HFF-Myc (cell line): ENCODE measurements around the gene PCDH15.
"Not testable (repeated sequence)": the region's sequence is repeated elsewhere in the genome, so short reads cannot be mapped to it uniquely, and the experiment has no call there.

Experiments used
- DNase-seq: peaks from one replicate; pipeline ENCODE4 v3.0.0-alpha.2; 2011; ENCODE audit warnings: low read depth; ENCODE audit errors: extremely low read depth
- H3K4me3 ChIP-seq: replicated peaks from 2 replicates; pipeline ENCODE4 v1.5.1; 2011; ENCODE audit warnings: low read depth, mild to moderate bottlenecking, control low read depth, low read length
- CTCF ChIP-seq: IDR thresholded peaks from 2 replicates; pipeline ENCODE4 v1.5.1; 2012; ENCODE audit warnings: mild to moderate bottlenecking, low read depth, low read length, control low read depth; ENCODE audit errors: missing control alignments

The PCDH15 gene

GRCh38 chr10:54554028-54554427 lies 247.0 kb downstream of the PCDH15 start:
- TF ChIP-seq CTCF = no peak
- no peak for DNase-seq
- no peak overlapping the region for H3K4me3 ChIP-seq

GRCh38 chr10:54550016-54550415 lies 251.0 kb downstream of the PCDH15 start:
- no peak for TF ChIP-seq CTCF
- DNase-seq = no peak
- no peak overlapping the region for H3K4me3 ChIP-seq

GRCh38 chr10:54531296-54531695 lies 269.7 kb downstream of the PCDH15 start:
- no peak for DNase-seq
- TF ChIP-seq CTCF = no peak
- no peak overlapping the region for H3K4me3 ChIP-seq

- no peak for DNase-seq
Measured at GRCh38 chr10:54530299-54530698, 270.7 kb downstream of the PCDH15 start.

GRCh38 chr10:54525816-54526215 lies 275.2 kb downstream of the PCDH15 start:
- no peak for DNase-seq
- TF ChIP-seq CTCF = no peak
- H3K4me3 ChIP-seq = no peak overlapping the region

More at GRCh38 chr10:54530299-54530698, 270.7 kb downstream of the PCDH15 start:
- TF ChIP-seq CTCF = no peak
- H3K4me3 ChIP-seq = no peak overlapping the region

GRCh38 chr10:54515244-54515643 lies 285.8 kb downstream of the PCDH15 start:
- not testable (repeated sequence) for DNase-seq, H3K4me3 ChIP-seq

GRCh38 chr10:54503863-54504262 lies 297.2 kb downstream of the PCDH15 start:
- no peak for TF ChIP-seq CTCF
- no peak overlapping the region for H3K4me3 ChIP-seq
- no peak for DNase-seq
